Measurements from ENCODE around the gene GALM. TPM values are rescaled to one million over a fixed set of nuclear protein-coding genes. Genes with fewer than 3 reads are reported as not detected.
"Not testable (repeated sequence)": the region's sequence is repeated elsewhere in the genome, so short reads cannot be mapped to it uniquely, and the experiment has no call there.

Gene GALM
- polyA plus RNA-seq, 1 donor: 11.8 TPM

DNA sequence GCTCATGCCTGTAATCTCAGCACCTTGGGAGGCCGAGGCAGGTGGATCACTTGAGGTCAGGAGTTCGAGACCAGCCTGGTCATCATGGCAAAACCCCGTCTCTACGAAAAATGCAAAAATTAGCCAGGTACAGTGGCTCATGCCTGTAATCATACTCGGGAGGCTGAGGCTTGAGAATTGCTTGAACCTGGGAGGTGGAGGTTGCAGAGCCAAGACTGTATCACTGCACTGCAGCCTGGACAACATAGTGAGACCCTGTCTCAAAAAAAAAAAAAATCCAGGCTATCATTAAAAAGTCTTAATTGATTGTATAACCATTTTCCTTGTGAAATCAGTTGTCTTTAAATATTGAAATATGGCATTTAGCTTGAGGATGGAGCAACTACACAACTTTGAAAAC, 15.0 kb downstream of the GALM start:
- DNase-seq (ENCODE audit: low read depth): not testable (repeated sequence)

DNA sequence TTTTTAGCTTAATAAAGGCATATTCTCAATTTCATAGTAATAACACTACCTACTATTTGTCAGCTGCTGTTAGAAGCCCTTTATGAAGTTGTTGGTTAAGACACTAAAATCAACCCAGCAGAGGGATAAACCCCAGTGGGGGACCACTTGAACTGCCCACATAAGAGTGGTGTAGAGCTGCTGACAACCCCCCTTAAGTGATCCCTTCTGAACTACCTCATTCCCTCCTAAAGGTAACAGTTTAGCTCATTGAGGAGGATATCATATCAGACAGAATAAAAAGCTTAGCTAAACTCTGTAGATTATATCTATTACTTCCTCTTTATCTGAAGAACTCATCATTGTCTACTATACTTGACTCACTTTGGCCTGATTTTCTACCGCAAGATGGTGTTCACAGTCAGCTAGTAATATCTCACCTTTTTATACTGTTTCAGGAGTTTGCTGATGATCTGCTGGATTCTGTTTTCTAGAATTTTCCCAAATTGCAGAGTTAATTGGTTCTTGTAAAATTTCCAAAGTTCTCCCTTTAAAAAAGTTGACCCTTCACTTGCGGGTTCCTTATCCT, 16.2 kb downstream of the GALM start:
- DNase-seq (ENCODE audit: low read depth): no peak

DNA sequence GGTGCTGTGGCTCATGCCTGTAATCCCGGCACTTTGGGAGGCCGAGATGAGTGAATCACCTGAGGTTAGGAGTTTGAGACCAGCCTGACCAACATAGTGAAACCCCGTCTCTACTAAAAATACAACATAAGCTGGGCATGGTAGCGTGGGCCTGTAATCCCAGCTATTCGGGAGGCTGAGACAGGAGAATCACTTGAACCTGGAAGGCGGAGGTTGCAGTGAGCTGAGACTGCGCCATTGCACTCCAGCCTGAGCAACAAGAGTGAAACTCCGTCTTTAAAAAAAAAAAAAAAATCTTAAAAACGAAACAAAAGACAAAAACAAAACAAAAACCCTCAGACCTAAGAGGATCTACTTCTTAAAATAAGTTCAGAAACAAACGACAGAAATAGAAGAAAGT, 16.7 kb downstream of the GALM start:
- not testable (repeated sequence) for DNase-seq (ENCODE audit: low read depth)

DNA sequence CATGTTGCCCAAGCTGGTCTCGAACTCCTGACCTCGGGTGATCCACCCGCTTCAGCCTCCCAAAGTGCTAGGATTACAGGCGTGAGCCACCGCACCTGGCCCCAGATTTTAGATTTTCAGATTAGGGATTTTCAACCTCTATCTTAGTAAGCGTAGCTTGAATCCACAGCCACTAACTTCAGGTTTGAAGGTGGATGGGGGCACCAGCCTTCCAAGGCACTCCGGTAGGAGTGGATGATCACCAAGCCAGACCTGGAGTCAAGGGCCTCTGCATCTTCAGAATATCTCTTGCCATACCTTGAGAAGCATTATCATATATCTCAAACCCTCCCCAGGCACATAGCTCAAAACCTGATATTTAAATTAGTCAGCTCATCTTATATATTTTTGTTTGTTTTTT, 17.9 kb downstream of the GALM start:
- DNase-seq (ENCODE audit: low read depth): no peak

DNA sequence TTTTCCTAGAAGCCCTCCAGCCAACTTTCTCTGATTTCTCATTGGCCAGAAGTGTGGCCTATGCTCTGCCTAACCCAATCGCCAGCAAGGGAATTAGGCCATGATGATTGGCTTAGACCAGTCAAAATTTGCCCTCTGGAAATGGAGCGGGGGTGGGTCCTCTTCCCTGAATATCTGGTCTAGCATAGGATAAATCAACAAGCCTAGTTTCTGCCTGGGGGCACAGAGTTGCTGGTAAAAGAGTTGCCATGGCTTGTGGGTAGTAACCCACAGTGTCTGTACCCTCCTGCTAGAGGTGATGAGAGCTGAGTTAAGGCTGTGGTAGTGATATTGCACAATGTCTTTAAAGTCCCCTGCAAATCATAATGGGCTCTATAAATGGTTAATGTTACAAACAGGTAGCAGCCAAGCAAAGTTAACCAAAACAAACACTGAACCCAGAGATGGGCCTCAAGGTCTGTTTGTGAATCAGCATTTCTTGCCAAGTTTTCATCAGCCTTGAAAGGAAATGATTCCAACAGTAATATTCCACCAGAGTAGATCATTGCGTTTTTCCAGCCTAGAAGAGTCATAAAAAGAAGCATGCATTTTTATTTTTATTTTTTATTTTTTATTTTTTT, 19.3 kb downstream of the GALM start:
- no peak for DNase-seq (ENCODE audit: low read depth)

DNA sequence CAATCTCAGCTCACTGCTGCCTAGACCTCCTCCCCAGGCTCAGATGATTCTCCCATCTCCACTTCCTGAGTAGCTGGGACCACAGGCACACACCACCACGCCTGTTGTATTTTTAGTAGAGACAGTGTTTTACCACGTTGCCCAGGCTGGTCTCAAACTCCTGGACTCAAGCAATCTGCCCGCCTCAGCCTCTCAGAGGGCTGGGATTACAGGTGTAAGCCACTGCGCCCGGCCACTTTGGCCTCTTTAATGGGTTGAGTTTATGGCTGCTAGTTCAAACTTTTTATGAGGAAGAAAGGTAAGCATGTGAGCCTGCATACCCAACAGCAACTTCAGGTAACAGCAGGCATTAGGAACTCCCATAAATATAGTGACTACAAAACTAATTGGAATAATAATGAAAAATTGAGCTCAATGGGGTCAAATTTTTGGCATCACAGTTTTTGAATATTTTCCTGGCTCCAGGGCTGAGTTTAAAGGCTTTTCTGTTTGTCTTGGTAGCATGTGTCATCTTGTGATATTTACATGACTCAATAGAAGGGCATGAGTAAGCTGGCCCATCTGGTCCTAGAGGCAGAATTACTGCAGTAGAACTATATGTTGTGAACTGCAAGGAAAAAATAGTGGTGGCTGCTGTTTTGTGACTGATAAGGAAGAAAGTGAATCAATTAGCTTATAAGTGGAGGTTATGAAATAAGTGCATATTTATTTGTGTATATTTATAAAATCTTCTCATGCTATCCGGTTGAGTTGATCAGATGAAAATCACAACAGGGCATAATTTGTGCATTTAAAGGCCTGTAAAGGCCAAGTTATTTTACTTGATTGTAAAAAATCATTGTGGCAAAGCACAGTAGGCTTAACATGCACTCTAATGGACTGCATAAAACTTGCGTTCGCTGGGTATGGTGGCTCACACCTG, 24.8 kb downstream of the GALM start:
- DNase-seq (ENCODE audit: low read depth): no peak

DNA sequence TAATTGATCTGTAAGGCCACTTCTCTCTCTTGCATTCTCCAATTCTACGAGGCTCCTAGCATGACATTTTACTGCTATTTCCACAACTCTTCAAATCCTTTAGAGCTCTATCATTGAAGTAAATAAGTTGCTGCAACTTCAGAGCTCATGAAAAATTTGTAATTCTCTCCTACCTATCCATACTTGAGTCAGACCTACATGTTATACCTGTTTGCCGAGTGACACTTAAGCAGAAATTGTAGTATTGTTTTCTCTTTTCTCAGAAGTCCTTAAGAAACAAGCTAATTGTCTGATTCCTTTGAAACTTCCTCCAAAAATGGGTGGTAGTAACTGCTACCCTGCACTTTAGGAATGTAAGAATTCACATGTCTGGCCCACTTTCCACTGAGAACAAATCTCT, 26.1 kb downstream of the GALM start:
- DNase-seq (ENCODE audit: low read depth): no peak

DNA sequence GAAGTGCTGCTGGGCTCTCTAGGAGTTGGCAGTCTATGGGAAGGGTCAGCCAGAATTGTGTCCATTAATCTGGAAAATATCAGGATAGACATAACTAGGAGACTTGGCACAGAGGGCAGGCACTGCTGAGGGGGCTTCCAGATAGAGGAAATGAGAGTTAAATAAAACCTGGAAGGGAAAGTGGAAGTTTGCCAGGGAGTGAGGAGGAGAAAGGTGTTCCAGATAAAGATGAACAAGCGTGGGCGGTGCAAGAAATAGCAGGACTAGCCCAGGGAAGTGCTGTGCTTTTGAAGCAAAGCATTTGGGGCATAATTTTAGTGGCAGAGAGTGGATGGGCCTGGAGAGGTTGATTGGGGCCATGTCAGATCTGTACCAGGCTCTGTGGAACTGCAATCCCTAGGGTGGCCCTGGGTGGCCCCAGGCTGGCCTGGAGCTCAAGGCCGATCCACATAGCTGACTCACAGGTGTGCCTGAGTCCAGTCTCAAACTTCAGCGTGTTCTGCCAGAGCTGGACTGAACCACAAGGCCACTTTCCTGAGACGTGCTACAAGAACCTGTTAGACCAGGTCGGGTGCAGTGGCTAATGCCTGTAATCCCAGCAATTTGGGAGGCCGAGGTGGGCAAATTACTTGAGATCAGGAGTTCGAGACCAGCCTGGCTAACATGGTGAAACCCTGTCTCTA, 26.9 kb downstream of the GALM start:
- no peak for DNase-seq (ENCODE audit: low read depth)

DNA sequence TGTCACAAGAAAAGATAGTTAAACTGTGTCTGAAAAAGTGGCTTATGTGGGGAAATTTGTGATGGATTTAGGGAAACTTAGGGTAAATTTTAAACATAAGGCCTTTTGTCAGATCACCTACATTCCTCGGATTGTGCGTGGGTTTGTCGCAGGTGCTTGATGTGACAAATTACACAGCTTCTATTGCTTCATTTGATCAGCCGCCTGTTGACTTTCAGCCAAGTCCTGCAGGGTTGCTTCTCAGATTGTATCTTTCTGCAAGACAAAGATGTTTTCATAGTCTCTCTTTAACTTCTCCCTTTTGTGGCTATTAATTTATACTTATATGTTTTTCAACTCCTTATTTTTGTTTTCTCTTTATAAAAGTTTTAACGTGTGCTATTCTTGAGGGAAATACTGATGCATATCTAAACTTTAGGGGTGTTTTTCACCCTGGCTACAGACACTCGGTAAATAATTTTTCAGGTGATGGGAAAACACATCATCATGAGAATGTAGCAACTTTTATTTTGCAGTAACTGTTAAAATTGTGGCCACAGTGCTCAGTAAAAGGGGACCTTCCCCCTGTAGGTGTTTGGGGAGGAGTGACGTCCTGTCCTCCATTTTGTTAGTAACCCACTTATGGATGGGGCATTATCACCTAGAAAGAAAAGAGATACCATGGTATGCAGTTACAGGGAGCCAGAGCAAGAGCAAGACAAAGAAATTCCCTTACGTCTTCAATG, 31.4 kb downstream of the GALM start:
- DNase-seq (ENCODE audit: low read depth): no peak

DNA sequence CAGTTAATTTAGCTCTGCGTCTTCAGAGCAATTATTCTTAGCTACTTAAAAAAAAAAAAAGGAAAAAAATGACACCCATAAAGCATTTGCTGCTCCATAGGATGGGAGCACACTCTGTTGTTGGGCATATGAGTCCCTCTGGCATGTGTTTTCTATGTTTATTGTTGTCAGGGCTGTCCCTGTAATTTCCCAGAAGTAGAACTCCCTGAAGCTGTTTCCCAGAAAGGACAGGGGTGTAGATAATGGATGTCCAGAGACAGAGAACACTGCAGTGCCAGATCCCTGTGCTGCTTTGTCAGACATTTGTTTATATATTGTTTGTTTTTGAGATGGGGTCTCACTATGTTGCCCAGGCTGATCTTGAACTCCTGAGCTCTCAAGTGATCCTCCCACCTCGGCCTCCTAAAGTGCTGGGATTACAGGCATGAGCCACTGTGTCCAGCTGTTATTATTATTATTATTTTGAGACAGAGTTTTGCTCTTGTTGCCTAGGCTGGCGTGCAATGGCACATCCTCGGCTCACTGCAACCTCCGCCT, 32.6 kb downstream of the GALM start:
- no peak for DNase-seq (ENCODE audit: low read depth)

DNA sequence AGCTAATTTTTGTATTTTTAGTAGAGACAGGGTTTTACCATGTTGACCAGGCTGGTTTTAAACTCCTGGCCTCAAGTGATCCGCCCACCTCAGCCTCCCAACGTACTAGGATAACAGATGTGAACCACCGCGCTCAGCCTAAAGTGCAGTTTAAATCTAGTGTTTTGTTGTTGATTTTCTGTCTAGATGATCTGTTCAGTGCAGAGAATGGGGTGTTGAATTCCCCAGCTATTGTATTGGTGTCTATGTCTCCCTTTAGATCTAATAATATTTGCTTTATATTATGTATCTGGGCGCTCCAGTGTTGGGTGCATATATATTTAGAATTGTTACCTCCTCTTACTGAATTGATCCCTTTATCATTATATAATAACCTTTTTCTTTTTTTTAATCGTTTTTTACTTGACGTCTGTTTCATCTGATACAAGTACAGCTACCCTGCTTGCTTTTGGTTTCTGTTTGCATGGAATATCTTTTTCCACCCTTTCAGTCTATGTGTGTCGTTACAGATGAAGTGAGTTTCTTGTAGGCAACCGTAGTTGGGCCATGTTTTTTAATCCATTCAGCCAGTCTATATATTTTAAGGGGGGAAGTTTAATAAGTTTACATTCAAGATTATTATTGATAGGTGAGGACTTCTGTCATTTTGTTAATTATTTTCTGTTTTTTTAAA, 34.3 kb downstream of the GALM start:
- DNase-seq (ENCODE audit: low read depth): no peak

DNA sequence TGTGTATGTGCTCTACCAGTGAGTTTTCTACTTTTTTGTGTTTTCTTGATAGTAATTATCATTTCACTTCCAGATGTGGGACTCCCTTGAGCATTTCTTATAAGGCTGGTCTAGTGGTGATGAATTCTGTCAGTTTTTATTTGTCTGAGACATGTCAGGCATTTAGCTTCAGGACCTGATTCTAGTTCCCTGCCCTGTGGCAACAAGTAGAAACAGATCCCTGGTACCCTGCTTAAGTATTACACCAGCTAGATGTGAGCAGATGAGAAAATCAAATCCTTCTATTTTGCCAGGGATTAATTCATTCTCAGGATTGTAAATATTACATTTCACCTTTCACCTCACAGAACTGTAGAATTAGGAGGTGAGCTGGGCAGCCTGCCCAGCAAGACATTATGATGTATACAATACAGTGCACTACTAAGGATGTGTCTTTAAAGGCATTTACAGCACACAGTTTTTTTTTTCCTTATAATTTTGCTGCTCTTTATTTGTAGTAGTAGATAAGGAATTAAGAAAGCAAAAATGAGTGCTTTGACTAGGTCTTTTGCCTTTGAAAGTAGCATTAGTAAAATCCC, 35.1 kb downstream of the GALM start:
- no peak for DNase-seq (ENCODE audit: low read depth)

DNA sequence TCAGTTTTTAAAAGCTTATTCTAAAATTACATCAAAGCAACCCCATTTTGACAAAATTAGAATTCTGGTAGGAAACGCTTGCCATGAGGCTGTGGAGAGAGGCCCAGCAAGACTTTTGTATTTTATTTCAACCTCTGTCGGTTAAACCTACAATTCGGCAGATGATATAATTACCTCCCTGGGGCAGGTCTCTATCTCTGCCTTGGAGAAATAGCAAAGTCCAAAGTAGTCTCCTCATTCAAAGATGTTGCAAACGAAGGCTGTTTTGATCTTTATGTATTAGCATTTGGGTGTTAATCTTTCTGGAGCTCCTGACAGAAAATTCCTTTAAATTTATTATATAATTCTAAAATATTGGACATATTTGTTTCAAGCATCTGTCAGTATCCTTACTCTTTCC, 35.6 kb downstream of the GALM start:
- no peak for DNase-seq (ENCODE audit: low read depth)

DNA sequence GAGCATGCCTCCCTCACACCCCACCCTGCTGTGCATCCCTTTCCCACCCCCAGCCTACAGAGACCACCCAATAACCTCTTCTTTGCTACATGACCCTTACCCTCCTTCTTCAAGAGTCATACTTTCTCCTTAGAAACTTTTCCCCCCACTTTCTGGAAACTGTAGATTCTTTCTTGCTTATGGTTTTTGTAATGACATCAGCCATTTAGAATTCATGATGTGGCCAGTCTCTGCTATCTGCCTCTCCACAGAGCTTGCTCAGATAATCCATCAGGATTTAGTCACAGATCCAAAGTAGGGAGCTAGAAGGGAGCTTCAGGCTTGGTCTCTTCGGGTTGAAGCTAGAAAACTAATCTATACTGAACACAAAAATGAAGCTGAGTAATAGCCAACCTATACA, 36.5 kb downstream of the GALM start:
- DNase-seq (ENCODE audit: low read depth): no peak

DNA sequence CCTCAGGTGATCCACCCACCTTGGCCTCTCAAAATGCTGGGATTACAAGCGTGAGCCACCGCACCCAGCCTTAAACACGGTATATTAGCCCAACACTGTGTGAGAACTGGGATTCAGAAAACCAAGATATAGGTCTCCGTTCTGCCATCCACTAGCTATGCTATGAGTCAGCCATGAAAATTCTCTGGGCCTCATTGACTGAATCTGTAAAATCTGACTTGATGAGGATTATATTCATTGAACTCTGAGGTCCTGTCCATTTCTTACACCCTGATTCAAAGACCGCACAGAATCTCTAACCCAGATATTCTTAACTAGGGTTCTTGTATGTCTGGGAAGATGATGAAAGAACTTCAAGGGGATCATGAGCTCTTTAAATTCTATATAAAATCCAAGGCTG, 37.4 kb downstream of the GALM start:
- DNase-seq (ENCODE audit: low read depth): not testable (repeated sequence)

DNA sequence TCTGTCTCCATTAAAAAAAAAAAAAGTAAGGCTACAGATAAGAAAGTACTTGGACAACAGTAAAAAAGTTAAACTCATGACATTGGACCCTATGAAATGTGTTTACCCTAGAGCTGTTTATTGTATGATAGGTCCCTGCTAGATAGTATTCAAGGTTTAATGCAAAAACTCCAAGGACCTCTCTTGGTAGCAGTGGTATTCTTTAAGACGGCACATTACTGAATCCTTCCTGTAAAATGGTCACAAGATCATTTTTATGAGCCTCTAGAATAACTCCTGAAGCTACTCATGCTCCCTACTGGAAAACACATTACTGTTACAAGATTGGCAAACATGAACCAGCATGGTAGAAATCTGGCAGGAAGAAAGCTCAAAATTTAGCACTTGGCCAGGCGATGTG, 38.8 kb downstream of the GALM start:
- DNase-seq (ENCODE audit: low read depth): no peak

DNA sequence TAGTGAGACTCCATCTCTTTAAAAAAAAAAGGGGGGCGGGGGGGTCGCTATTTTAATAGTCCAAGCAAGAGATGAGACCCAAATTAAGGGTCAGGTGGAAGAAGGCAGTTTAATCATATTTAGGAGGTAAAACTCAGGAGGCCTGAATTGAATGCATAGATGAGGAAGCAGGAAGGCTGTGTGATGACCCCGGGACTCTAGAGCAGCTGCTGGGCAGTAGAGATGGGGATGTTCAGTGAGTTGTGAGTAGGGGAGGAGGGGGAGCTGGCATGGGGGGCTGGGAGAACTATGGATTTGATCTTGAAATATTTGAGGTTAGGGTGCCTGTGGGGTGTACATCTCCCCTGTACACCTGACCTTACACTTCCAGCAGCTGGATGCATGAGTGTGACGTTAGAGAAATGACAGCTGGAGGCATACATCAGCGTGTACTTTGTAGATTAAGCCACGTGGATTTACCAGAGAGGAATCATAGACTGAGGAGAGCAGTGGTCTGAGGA, 41.0 kb downstream of the GALM start:
- no peak for DNase-seq (ENCODE audit: low read depth)

DNA sequence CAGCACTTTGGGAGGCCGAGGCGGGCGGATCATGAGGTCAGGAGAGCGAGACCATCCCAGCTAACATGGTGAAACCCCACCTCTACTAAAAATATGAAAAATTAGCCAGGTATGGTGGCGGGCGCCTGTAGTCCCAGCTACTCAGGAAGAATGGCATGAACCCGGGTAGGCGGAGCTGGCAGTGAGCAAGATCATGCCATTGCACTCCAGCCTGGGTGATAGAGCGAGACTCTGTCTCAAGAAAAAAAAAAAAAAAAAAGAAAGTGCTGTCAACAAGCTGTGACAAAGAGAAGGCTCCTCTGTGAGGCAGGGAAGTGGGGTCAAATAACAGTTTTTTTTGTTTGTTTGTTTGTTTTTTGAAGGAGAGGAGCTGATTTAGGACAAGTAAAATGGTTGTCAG, 42.6 kb downstream of the GALM start:
- DNase-seq (ENCODE audit: low read depth): not testable (repeated sequence)

DNA sequence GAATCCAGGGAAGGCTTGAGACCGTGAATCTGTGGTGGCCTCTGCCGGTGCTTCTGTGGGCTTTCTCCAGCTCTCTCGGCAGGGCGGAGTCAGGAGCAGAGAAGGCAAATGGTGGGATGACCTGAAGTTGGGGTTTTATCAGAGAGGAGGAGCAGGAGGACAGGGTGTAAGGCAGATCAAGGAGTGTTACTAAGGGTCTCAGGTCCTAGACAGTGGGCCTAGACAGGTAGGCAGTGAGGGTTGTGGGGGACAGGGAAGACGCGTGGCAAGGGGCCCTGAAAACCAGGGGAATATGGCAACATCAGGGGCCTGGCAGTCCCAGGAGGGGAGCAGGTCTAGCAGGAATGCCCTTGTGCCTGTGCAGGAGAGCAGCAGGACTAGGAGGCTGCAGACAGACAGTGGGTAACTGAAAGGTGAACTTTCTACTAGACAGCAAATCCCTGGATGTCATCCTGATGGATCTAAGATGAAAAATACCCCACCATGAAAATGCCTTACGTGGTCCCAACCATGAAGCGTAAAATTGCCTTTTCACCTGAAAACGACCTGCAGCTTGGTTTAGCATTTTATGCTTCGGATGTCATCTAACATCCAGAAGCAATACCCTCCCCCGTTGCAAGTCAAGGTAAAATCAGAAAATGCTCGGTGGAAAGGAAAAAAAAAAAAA, 43.1 kb downstream of the GALM start:
- DNase-seq (ENCODE audit: low read depth): no peak

Data from forelimb muscle (tissue), 1 donor.